Astrocyte of the cerebellum (primary cell): ENCODE measurements around the gene CUX1.

Experiments used
- DNase-seq: peaks from one replicate; pipeline ENCODE4 v3.0.0-alpha.2; 2011; ENCODE audit warnings: low read depth
- H3K4me3 ChIP-seq: 2 replicates; pipeline ENCODE4 v1.5.1; 2011; ENCODE audit warnings: mild to moderate bottlenecking, low read depth, low read length, moderate library complexity
- CTCF ChIP-seq: IDR thresholded peaks from 2 replicates; pipeline ENCODE4 v1.5.1; 2012; ENCODE audit warnings: low read length, low read depth, moderate library complexity, mild to moderate bottlenecking; ENCODE audit errors: missing control alignments
- in situ Hi-C: cut with HindIII; loops from 2 replicates; pipeline ENCODE4 v1.10.0; 2017; ENCODE audit warnings: low sequenced_read_pairs

The CUX1 gene

GRCh38 chr7:102150266-102150665 lies 332.8 kb downstream of the CUX1 start:
- no peak for DNase-seq
- in situ Hi-C loops: no loop called here
- no peak for TF ChIP-seq CTCF
- H3K4me3 ChIP-seq: no peak overlapping the region

- H3K4me3 ChIP-seq: no peak overlapping the region
- peak; percentile 27 for DNase-seq
- TF ChIP-seq CTCF: no peak
- in situ Hi-C loops: no loop called here
Observed at GRCh38 chr7:102152672-102153598, 335.5 kb downstream of the CUX1 start.

GRCh38 chr7:102153599-102153946 lies 336.1 kb downstream of the CUX1 start:
- in situ Hi-C loops: no loop called here
- H3K4me3 ChIP-seq: no peak overlapping the region
- no peak for DNase-seq
- TF ChIP-seq CTCF: no peak

GRCh38 chr7:102154425-102154824 lies 337.0 kb downstream of the CUX1 start:
- DNase-seq: no peak
- in situ Hi-C loops: no loop called here
- H3K4me3 ChIP-seq: no peak overlapping the region
- no peak for TF ChIP-seq CTCF

- no peak overlapping the region for H3K4me3 ChIP-seq
- TF ChIP-seq CTCF: no peak
- no peak for DNase-seq
- in situ Hi-C loops: no loop called here
Observed at GRCh38 chr7:102155821-102156441, 338.5 kb downstream of the CUX1 start.

GRCh38 chr7:102156867-102157266 lies 339.4 kb downstream of the CUX1 start:
- DNase-seq: no peak
- TF ChIP-seq CTCF: no peak
- H3K4me3 ChIP-seq: no peak overlapping the region
- in situ Hi-C loops: no loop called here
